GM18868 (cell line): ENCODE results near the gene LILRB4.
A peak's percentile ranks its signal among the peaks of the same experiment; 100 is the strongest.
"Not testable (repeated sequence)": the region's sequence is repeated elsewhere in the genome, so short reads cannot be mapped to it uniquely, and the experiment has no call there.

Experiments
- ATAC-seq: cut with Tn5 transposase; IDR thresholded peaks from one replicate; pipeline ENCODE4 v1.9.1; 2021; ENCODE audit warnings: mild to moderate bottlenecking, moderate library complexity; ENCODE audit not compliant: unreplicated experiment

The LILRB4 gene

GRCh38 chr19:54662730-54663129 lies at the start of gene LILRB4:
Gene LILRB4, plus strand, starts transcription at chr19:54662985. Its CDS starts 49 bp downstream, at chr19:54663034.
- no peak for ATAC-seq

GRCh38 chr19:54614726-54615125 lies 48.1 kb upstream of the LILRB4 start:
- ATAC-seq, result no peak

DNA sequence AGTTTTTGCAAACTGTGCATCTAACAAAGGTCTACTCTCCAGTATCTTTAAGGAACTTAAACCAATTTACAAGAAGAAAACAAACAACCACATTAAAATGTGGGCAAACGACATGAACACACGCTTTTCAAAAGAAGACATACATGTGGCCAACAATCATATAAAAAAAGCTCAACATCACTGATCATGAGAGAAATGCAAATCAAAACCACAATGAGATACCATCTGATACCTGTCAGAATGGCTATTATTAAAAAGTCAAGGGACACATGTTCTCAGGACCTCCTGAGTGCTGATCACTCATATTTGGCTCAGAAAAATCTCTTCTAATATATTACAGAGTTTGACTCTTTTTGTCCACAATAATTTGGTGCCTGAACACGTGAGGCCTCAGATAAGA lies 46.7 kb upstream of the LILRB4 start:
- no peak for ATAC-seq

- peak; percentile 83 for ATAC-seq
Observed at GRCh38 chr19:54616821-54617560, 45.8 kb upstream of the LILRB4 start.

- ATAC-seq, result no peak
Observed at GRCh38 chr19:54620464-54620863, 42.3 kb upstream of the LILRB4 start.

DNA sequence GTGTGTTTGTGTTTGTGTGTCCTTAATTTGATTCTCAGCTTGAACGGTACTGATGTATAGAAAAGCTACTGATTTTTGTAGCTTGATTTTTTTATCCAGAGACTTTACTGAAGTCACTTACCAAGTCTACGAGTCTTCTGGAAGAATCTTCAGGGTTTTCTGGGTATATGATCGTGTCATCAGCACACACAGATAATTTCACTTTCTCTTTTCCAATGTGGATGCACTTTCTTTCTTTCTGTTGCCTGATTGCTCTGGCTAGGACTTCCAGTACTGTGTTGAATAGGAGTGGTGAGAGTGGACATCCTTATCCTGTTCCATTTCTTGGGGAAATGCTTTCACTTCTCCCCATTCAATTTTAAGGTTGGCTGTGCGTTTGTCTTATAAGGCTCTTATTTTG lies 40.4 kb upstream of the LILRB4 start:
- ATAC-seq, result no peak

GRCh38 chr19:54624234-54624633 lies 38.6 kb upstream of the LILRB4 start:
- ATAC-seq, result not testable (repeated sequence)

- peak; percentile 44 for ATAC-seq
Observed at GRCh38 chr19:54624934-54625730, 37.7 kb upstream of the LILRB4 start.

DNA sequence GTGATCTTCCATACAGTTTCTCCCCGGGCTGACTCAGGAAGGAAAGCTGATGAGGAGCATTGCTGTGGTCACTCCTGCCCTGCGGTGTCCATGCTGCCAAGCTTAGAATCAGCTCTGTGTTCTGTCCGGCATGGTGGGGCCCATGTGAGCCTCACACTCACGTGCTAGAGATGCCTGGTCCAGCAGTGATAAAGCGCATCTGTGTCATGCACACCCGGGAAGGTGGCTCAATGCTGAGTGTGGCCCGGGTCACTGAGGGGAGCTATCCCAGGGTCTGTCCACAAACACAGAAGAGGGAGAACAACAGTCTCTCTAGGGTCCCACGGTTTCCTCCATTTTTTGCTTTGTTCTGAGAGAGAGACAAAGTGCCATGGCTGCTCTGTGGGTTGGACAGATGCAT lies 36.0 kb upstream of the LILRB4 start:
- no peak for ATAC-seq

- ATAC-seq, result not testable (repeated sequence)
Observed at GRCh38 chr19:54627912-54628311, 34.9 kb upstream of the LILRB4 start.

DNA sequence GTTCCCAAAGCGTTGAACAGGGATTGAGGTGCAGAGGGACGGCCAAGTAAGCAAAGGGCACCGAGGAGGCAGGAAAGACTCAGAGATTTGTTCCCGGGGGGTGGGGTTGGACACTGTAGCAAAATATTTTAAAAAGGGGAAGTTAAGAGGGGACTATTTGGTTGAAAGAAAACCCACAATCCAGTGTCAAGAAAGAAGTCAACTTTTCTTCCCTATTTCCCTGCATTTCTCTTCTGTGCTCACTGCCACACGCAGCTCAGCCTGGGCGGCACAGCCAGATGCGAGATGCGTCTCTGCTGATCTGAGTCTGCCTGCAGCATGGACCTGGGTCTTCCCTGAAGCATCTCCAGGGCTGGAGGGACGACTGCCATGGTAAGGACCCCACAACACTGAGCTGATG lies 32.5 kb upstream of the LILRB4 start, which contains the start of gene LILRB1:
Gene LILRB1, plus strand, starts transcription at position 223 of the 400 bp plus-strand sequence. CDS start 590 bp downstream, outside the sequence.
- not testable (repeated sequence) for ATAC-seq

- ATAC-seq, result no peak
Observed at GRCh38 chr19:54630782-54631181, 32.0 kb upstream of the LILRB4 start.

- ATAC-seq, result not testable (repeated sequence)
Observed at GRCh38 chr19:54631489-54632337, 31.1 kb upstream of the LILRB4 start.

- ATAC-seq, result not testable (repeated sequence)
Observed at GRCh38 chr19:54632517-54632916, 30.3 kb upstream of the LILRB4 start.

DNA sequence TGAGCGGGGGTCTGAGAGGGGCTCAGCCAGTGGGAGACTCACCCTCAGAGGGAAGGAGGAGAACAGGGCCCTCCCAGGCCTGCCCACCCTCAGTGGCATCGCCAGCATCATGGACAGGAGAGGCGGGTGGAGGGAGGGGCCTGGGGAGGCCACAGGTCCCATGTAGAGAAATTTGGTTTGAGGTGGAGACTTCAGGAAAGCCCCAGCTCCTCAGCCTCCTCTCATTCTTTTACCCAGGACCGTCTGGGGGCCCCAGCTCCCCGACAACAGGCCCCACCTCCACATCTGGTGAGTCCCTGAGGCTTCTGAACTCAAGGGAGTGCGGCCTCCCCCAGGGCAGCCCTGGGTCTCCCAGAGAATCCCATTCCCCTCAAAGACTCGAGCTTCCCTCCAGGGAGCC lies 29.4 kb upstream of the LILRB4 start:
- no peak for ATAC-seq

GRCh38 chr19:54636081-54636480 lies 26.7 kb upstream of the LILRB4 start:
- not testable (repeated sequence) for ATAC-seq

DNA sequence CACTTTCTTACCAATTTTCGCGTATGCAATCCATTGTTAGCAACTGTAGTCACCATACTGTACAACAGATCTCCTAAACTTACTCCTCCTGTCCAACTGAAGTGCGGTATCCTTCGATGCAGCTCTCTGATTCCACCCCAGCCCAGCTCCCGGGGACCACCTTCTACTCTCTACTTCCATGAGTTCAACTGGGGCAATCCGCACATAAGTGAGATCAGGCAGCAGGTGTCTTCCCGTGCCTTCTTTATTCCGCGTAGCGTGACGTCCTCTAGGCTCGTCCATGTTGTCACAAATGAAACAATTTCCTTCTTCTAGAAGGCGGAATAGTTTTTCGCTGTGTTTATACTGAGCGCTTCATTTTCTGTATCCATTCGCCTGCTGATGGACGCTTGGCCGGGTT lies 24.1 kb upstream of the LILRB4 start:
- no peak for ATAC-seq

GRCh38 chr19:54642953-54643352 lies 19.8 kb upstream of the LILRB4 start:
- ATAC-seq, result not testable (repeated sequence)

DNA sequence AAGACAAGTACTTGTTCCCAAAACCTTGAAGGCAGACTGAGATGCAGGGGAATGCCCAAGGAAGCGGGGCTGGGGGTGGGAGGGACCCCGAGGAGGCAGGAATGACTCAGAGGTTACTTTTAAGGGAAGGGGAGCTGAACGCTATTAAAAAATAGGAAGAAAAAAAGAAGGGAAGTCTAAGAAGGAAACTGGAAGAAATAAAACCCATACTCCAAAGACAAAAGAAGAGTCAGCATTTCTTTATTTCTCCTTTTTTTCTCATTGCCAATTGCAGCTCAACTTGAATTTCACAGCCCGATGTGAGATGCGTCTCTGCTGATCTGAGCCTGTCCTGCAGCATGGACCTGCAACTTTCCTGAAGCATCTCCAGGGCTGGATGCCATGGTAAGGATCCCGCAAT lies 19.2 kb upstream of the LILRB4 start:
- ATAC-seq, result not testable (repeated sequence)

DNA sequence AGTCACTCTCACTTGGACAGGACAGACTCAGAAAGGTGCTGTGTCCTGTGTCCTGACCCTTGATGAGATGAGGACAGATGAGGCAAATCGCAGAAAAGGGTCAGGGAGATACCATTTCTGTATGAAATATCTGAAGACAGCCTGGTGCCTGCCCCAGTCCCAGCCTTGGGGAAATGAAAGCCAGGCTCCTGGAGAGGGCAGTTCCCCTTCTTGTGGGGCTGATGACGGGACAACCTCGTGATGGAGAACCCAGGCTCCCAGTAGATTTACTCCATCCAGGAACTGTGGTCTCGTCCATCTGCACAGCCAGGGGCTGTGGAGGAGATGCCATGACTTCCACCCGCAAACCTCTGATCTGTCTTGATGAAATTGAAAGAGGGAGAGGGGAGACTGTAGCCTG lies 18.7 kb upstream of the LILRB4 start:
- no peak for ATAC-seq

GRCh38 chr19:54646331-54646841 lies 16.4 kb upstream of the LILRB4 start:
- no peak for ATAC-seq
